ENCODE data around the gene STAB2.

GRCh38 chr12:103640410-103640809 lies 53.3 kb downstream of the STAB2 start:
- TF ChIP-seq EP300 (IDR thresholded peaks at IDR 0.05) (no peak), CTCF (IDR thresholded peaks at IDR 0.05) (no peak)
